Liver (tissue), 9 donors: ENCODE measurements around the gene COL24A1. TPM values are rescaled to one million over a fixed set of nuclear protein-coding genes. Genes with fewer than 3 reads are reported as not detected.

Source experiments
- DNase-seq: peaks from one replicate; pipeline ENCODE4 v3.0.0-alpha.2; 2017; ENCODE audit warnings: low spot score
- H3K27ac ChIP-seq, 2 donors: one replicate each; pipeline ENCODE4 v1.7.0; 2013; ENCODE audit warnings: inconsistent platforms in 2 of 2, low read length in 2 of 2, control low read depth in 1 of 2, low read depth in 1 of 2, mild to moderate bottlenecking in 1 of 2
- H3K27me3 ChIP-seq, 4 donors: one replicate each; pipeline versions ENCODE4 v1.6.1 to v1.7.0; 2013; ENCODE audit warnings: low read length in 3 of 4, inconsistent platforms in 1 of 4, mild to moderate bottlenecking in 1 of 4, moderate library complexity in 1 of 4; ENCODE audit not compliant: control insufficient read depth in 4 of 4, insufficient read depth in 4 of 4
- H3K36me3 ChIP-seq, 4 donors: one replicate each; pipeline versions ENCODE4 v1.6.1 to v1.7.0; 2013; ENCODE audit warnings: low read length in 3 of 4, mild to moderate bottlenecking in 3 of 4, low read depth in 1 of 4, moderate library complexity in 1 of 4; ENCODE audit not compliant: control insufficient read depth in 4 of 4, insufficient read depth in 3 of 4
- H3K4me1 ChIP-seq, 4 donors: one replicate each; pipeline versions ENCODE4 v1.6.1 to v1.7.0; 2013; ENCODE audit warnings: low read length in 3 of 4, mild to moderate bottlenecking in 3 of 4, moderate library complexity in 1 of 4; ENCODE audit not compliant: control insufficient read depth in 4 of 4, insufficient read depth in 4 of 4
- H3K4me3 ChIP-seq, 3 donors: one replicate each; pipeline versions ENCODE4 v1.6.1 to v1.7.0; 2013; ENCODE audit warnings: low read length in 3 of 3, control low read depth in 1 of 3, low read depth in 1 of 3, mild to moderate bottlenecking in 1 of 3
- H3K9ac ChIP-seq, 2 donors: one replicate each; pipeline ENCODE4 v1.7.0; 2013; ENCODE audit warnings: low read length in 2 of 2, mild to moderate bottlenecking in 2 of 2, moderate library complexity in 2 of 2, control low read depth in 1 of 2, low read depth in 1 of 2
- H3K9me3 ChIP-seq, 4 donors: one replicate each; pipeline versions ENCODE4 v1.6.1 to v1.7.0; 2013; ENCODE audit warnings: low read length in 3 of 4; ENCODE audit not compliant: control insufficient read depth in 4 of 4
- ATF3 ChIP-seq: IDR thresholded peaks from 2 replicates; pipeline ENCODE4 v1.6.1; 2016; ENCODE audit warnings: antibody characterized with exemption
- CTCF ChIP-seq: fragments of 150-350 bp; IDR thresholded peaks from 2 replicates; pipeline ENCODE4 v1.5.1; 2017; ENCODE audit warnings: improper control_type of control experiment, low read depth, low read length; ENCODE audit not compliant: missing input control
- EGR1 ChIP-seq, 2 donors: IDR thresholded peaks; 2 replicates each; pipeline ENCODE4 v1.6.1; 2016 to 2018; ENCODE audit warnings: antibody characterized with exemption in 2 of 2, low read depth in 2 of 2
- FOXA1 ChIP-seq: IDR thresholded peaks from 2 replicates; pipeline ENCODE4 v1.6.1; 2016; ENCODE audit warnings: antibody characterized with exemption
- FOXA2 ChIP-seq: IDR thresholded peaks from 2 replicates; pipeline ENCODE4 v1.6.1; 2016; ENCODE audit warnings: antibody characterized with exemption
- GABPA ChIP-seq, 2 donors: IDR thresholded peaks in 1 of 2; conservative IDR thresholded peaks in 1 of 2; 2 replicates each; pipeline ENCODE4 v1.6.1; 2016; ENCODE audit warnings: antibody characterized with exemption in 2 of 2, mild to moderate bottlenecking in 1 of 2, moderate library complexity in 1 of 2
- HNF4A ChIP-seq, 2 donors: conservative IDR thresholded peaks; 2 replicates each; pipeline ENCODE4 v1.6.1; 2016; ENCODE audit warnings: antibody characterized with exemption in 2 of 2, mild to moderate bottlenecking in 2 of 2
- HNF4G ChIP-seq: IDR thresholded peaks from 2 replicates; pipeline ENCODE4 v1.6.1; 2016; ENCODE audit warnings: antibody characterized with exemption
- JUND ChIP-seq, 2 donors: IDR thresholded peaks; 2 replicates each; pipeline ENCODE4 v1.6.1; 2016; ENCODE audit warnings: antibody characterized with exemption in 2 of 2
- MAX ChIP-seq: IDR thresholded peaks from 2 replicates; pipeline ENCODE4 v1.6.1; 2016; ENCODE audit warnings: antibody characterized with exemption
- NR2F2 ChIP-seq: IDR thresholded peaks from 2 replicates; pipeline ENCODE4 v1.6.1; 2016; ENCODE audit warnings: antibody characterized with exemption
- RAD21 ChIP-seq, 2 donors: IDR thresholded peaks; 2 replicates each; pipeline ENCODE4 v1.6.1; 2016; ENCODE audit warnings: antibody characterized with exemption in 2 of 2, mild to moderate bottlenecking in 2 of 2
- REST ChIP-seq: IDR thresholded peaks from 2 replicates; pipeline ENCODE4 v1.6.1; 2016; ENCODE audit warnings: antibody characterized with exemption, mild to moderate bottlenecking
- RXRA ChIP-seq, 2 donors: IDR thresholded peaks; 2 replicates each; pipeline ENCODE4 v1.6.1; 2017 to 2018; ENCODE audit warnings: antibody characterized with exemption in 2 of 2, mild to moderate bottlenecking in 1 of 2
- SP1 ChIP-seq: IDR thresholded peaks from 2 replicates; pipeline ENCODE4 v1.6.1; 2018; ENCODE audit warnings: antibody characterized with exemption, mild to moderate bottlenecking
- TAF1 ChIP-seq: conservative IDR thresholded peaks from 2 replicates; pipeline ENCODE4 v1.6.1; 2016; ENCODE audit warnings: antibody characterized with exemption, mild to moderate bottlenecking
- YY1 ChIP-seq: IDR thresholded peaks from 2 replicates; pipeline ENCODE4 v1.6.1; 2016; ENCODE audit warnings: antibody characterized with exemption, mild to moderate bottlenecking
- ZBTB33 ChIP-seq: IDR thresholded peaks from 2 replicates; pipeline ENCODE4 v1.6.1; 2016; ENCODE audit warnings: antibody characterized with exemption
- WGBS: extraction: QIAGEN DNeasy Blood & Tissue Kit; methylation state at CpG from one replicate; pipeline ENCODE4 v1.1.7; 2013; 5-methylcytosine and 5-hydroxymethylcytosine counted together
- polyA plus RNA-seq, 2 donors: library from polyadenylated mRNA; stranded (reverse) in 1 of 2; unstranded in 1 of 2; fragments of 200-250 nt in 1 of 2; fragments of >200 nt in 1 of 2; fragmentation: Nextera tagmentation in 1 of 2; extraction: Ambion mirVana in 1 of 2; gene quantifications; one replicate each; pipeline versions ENCODE4 v1.2.1 to v1.2.3, GENCODE V29; 2013 to 2015
- total RNA-seq, 2 donors: library from RNA; depleted of rRNA; stranded (reverse); fragments of >200 nt; gene quantifications; one replicate each; pipeline ENCODE4 v1.2.3, GENCODE V29; 2014
- donor health status: healthy.
- donor health status: healthy.
- donor health status: healthy.
- donor health status: healthy.
- donor health status: healthy.

COL24A1 gene
- total and polyA plus RNA-seq, 4 donors, result under 0.01 to 0.28 (median 0.01) TPM; not detected in 1

GRCh38 chr1:86000601-86001000, 156.0 kb downstream of the COL24A1 start:
- 66% methylated on average over 1 of the region's 1 CpG for WGBS
- DNase-seq, result no peak
- no peaks in the 10 kb centered on the region for H3K36me3 ChIP-seq
- H3K27me3 ChIP-seq, result no peaks in the 10 kb centered on the region
- H3K9ac ChIP-seq, result no peak overlapping the region
- H3K4me3 ChIP-seq, result no peak overlapping the region
- H3K4me1 ChIP-seq, result no peaks in the 10 kb centered on the region
- TF ChIP-seq FOXA2, result no peak
- no peak for TF ChIP-seq RAD21 (IDR thresholded peaks at IDR 0.05)
- TF ChIP-seq HNF4G, result no peak
- no peak for TF ChIP-seq ZBTB33
- TF ChIP-seq JUND (IDR thresholded peaks at IDR 0.05), result no peak
- no peak for TF ChIP-seq FOXA1
- TF ChIP-seq MAX, result no peak
- no peak for TF ChIP-seq CTCF
- TF ChIP-seq ATF3, result no peak
- no peak for TF ChIP-seq GABPA (IDR thresholded peaks at IDR 0.05 in 1 of 2, conservative IDR thresholded peaks at IDR 0.05 in 1 of 2)
- no peak for TF ChIP-seq SP1
- no peak for TF ChIP-seq EGR1 (IDR thresholded peaks at IDR 0.05; ENCODE audit: low read depth in 2 of 2)
- no peak for TF ChIP-seq HNF4A (conservative IDR thresholded peaks at IDR 0.05)
- no peak for TF ChIP-seq NR2F2
- no peak for TF ChIP-seq REST
- TF ChIP-seq TAF1, result no peak
- no peak for TF ChIP-seq RXRA (IDR thresholded peaks at IDR 0.05)
- TF ChIP-seq YY1, result no peak
- H3K27ac ChIP-seq, result no peak overlapping the region
- H3K9me3 ChIP-seq, result peaks cover 0 to 2% (median under 1%) of the 10 kb centered on the region in 4 donors
